GM12878 (cell line): Measurements from ENCODE around the gene GALP. TPM values are rescaled to one million over a fixed set of nuclear protein-coding genes. Genes with fewer than 3 reads are reported as not detected.

Experiments used
- polyA plus RNA-seq, 11 experiments: library from polyadenylated mRNA; depleted of rRNA in 4 of 11; unstranded in 6 of 11; stranded (reverse) in 5 of 11; fragments of >200 nt; fragmentation: Nextera tagmentation in 4 of 11; fragmentation: Illumina TruSeq in 1 of 11; extraction: Ambion mirVana in 4 of 11; extraction: Trizol in 1 of 11; gene quantifications; 1 replicate in 1 of 11; 2 replicates in 10 of 11; pipeline versions ENCODE4 v1.2.1 to v1.2.3, GENCODE V29; 2011 to 2016; ENCODE audit warnings: inconsistent platforms in 2 of 11, missing spikeins in 2 of 11, low read depth in 1 of 11
- small RNA-seq: library from RNA; depleted of rRNA; stranded (forward); fragments of <200 nt; gene quantifications from one replicate; pipeline ENCODE3, GENCODE V24; 2014
- total RNA-seq, 4 experiments: library from RNA; depleted of rRNA in 3 of 4; stranded (reverse); fragments of >200 nt in 3 of 4; fragmentation: Illumina TruSeq in 1 of 4; extraction: Trizol in 1 of 4; gene quantifications; 2 replicates each; pipeline versions ENCODE4 v1.2.1 to v1.2.3, GENCODE V29; 2013 to 2021

Gene GALP
- total and polyA plus RNA-seq, 10 of the 15 experiments (the other 5 are each of a cell fraction or from before 2014, with no cell fraction given), result not detected

Small RNA genes within 50 kb of the gene (small RNA-seq; reads per million reads assigned to genes)
- gene AC024580.2, result not detected

Other genes with a start within 250 kb of the GALP start
Only the 7 nearest of the 11 such genes appear.
- gene NLRP5, start 189.2 kb upstream of the GALP start, total RNA-seq (2014; rRNA removed), result not detected in 2 replicates
- gene NLRP5, start 189.2 kb upstream of the GALP start, total RNA-seq (2014; rRNA removed; fragmentation: Illumina TruSeq; extraction: Trizol), result not detected in 2 replicates
- gene NLRP5, start 189.2 kb upstream of the GALP start, total RNA-seq (2021), result not detected in 2 replicates
- gene NLRP5, start 189.2 kb upstream of the GALP start, polyA plus RNA-seq (2011; rRNA removed), result 0.01 TPM in 1 of 2 replicates, not detected in the other
- gene NLRP5, start 189.2 kb upstream of the GALP start, polyA plus RNA-seq (2014; fragmentation: Illumina TruSeq; extraction: Trizol), result not detected in 2 replicates
- gene NLRP5, start 189.2 kb upstream of the GALP start, polyA plus RNA-seq (2014; fragmentation: Nextera tagmentation; extraction: Ambion mirVana), result not detected
- not detected in 2 replicates for gene NLRP5, start 189.2 kb upstream of the GALP start, polyA plus RNA-seq (2014; rRNA removed)
- not detected for gene NLRP5, start 189.2 kb upstream of the GALP start, polyA plus RNA-seq (2016; fragmentation: Nextera tagmentation; extraction: Ambion mirVana)
- 20.3 and 25.6 TPM in 2 replicates for gene ZNF787, start 54.7 kb upstream of the GALP start, total RNA-seq (2014; rRNA removed)
- 6.2 and 7.8 TPM in 2 replicates for gene ZNF787, start 54.7 kb upstream of the GALP start, total RNA-seq (2014; rRNA removed; fragmentation: Illumina TruSeq; extraction: Trizol)
- 36.7 and 39.9 TPM in 2 replicates for gene ZNF787, start 54.7 kb upstream of the GALP start, total RNA-seq (2021)
- 2.4 and 5.4 TPM in 2 replicates for gene ZNF787, start 54.7 kb upstream of the GALP start, polyA plus RNA-seq (2011; rRNA removed)
- 0.59 and 2.9 TPM in 2 replicates for gene ZNF787, start 54.7 kb upstream of the GALP start, polyA plus RNA-seq (2014; fragmentation: Illumina TruSeq; extraction: Trizol)
- gene ZNF787, start 54.7 kb upstream of the GALP start, polyA plus RNA-seq (2014; fragmentation: Nextera tagmentation; extraction: Ambion mirVana), result under 1 TPM; 0.23 to 0.42 TPM
- gene ZNF787, start 54.7 kb upstream of the GALP start, polyA plus RNA-seq (2014; rRNA removed), result 27.0 and 36.3 TPM in 2 replicates
- 1 to 10 TPM; 2.1 to 2.4 TPM for gene ZNF787, start 54.7 kb upstream of the GALP start, polyA plus RNA-seq (2016; fragmentation: Nextera tagmentation; extraction: Ambion mirVana)
- gene ZNF444, start 34.7 kb upstream of the GALP start, total RNA-seq (2014; rRNA removed), result 15.0 and 17.5 TPM in 2 replicates
- 2.8 and 3.7 TPM in 2 replicates for gene ZNF444, start 34.7 kb upstream of the GALP start, total RNA-seq (2014; rRNA removed; fragmentation: Illumina TruSeq; extraction: Trizol)
- 28.2 and 29.1 TPM in 2 replicates for gene ZNF444, start 34.7 kb upstream of the GALP start, total RNA-seq (2021)
- gene ZNF444, start 34.7 kb upstream of the GALP start, polyA plus RNA-seq (2011; rRNA removed), result 5.3 and 10.8 TPM in 2 replicates
- gene ZNF444, start 34.7 kb upstream of the GALP start, polyA plus RNA-seq (2014; fragmentation: Illumina TruSeq; extraction: Trizol), result 4.6 and 6.1 TPM in 2 replicates
- gene ZNF444, start 34.7 kb upstream of the GALP start, polyA plus RNA-seq (2014; fragmentation: Nextera tagmentation; extraction: Ambion mirVana), result under 1 TPM; 0.45 to 0.99 TPM
- 19.3 and 24.4 TPM in 2 replicates for gene ZNF444, start 34.7 kb upstream of the GALP start, polyA plus RNA-seq (2014; rRNA removed)
- 10 to 100 TPM; 12.5 to 14.5 TPM for gene ZNF444, start 34.7 kb upstream of the GALP start, polyA plus RNA-seq (2016; fragmentation: Nextera tagmentation; extraction: Ambion mirVana)
- not detected in 2 replicates for gene ZSCAN5B, start 21.8 kb downstream of the GALP start, total RNA-seq (2014; rRNA removed)
- not detected in 2 replicates for gene ZSCAN5B, start 21.8 kb downstream of the GALP start, total RNA-seq (2014; rRNA removed; fragmentation: Illumina TruSeq; extraction: Trizol)
- gene ZSCAN5B, start 21.8 kb downstream of the GALP start, total RNA-seq (2021), result not detected in 2 replicates
- 0.07 TPM in 1 of 2 replicates, not detected in the other for gene ZSCAN5B, start 21.8 kb downstream of the GALP start, polyA plus RNA-seq (2011; rRNA removed)
- gene ZSCAN5B, start 21.8 kb downstream of the GALP start, polyA plus RNA-seq (2014; fragmentation: Illumina TruSeq; extraction: Trizol), result not detected in 2 replicates
- gene ZSCAN5B, start 21.8 kb downstream of the GALP start, polyA plus RNA-seq (2014; fragmentation: Nextera tagmentation; extraction: Ambion mirVana), result under 1 TPM in 1 of 2 experiments, not detected in 1; 0.04 TPM
- gene ZSCAN5B, start 21.8 kb downstream of the GALP start, polyA plus RNA-seq (2014; rRNA removed), result not detected in 2 replicates
- not detected for gene ZSCAN5B, start 21.8 kb downstream of the GALP start, polyA plus RNA-seq (2016; fragmentation: Nextera tagmentation; extraction: Ambion mirVana)
- not detected in 2 replicates for gene ZSCAN5C, start 26.3 kb downstream of the GALP start, total RNA-seq (2014; rRNA removed)
- gene ZSCAN5C, start 26.3 kb downstream of the GALP start, total RNA-seq (2014; rRNA removed; fragmentation: Illumina TruSeq; extraction: Trizol), result not detected in 2 replicates
- not detected in 2 replicates for gene ZSCAN5C, start 26.3 kb downstream of the GALP start, total RNA-seq (2021)
- not detected in 2 replicates for gene ZSCAN5C, start 26.3 kb downstream of the GALP start, polyA plus RNA-seq (2011; rRNA removed)
- not detected in 2 replicates for gene ZSCAN5C, start 26.3 kb downstream of the GALP start, polyA plus RNA-seq (2014; fragmentation: Illumina TruSeq; extraction: Trizol)
- gene ZSCAN5C, start 26.3 kb downstream of the GALP start, polyA plus RNA-seq (2014; fragmentation: Nextera tagmentation; extraction: Ambion mirVana), result not detected
- not detected in 2 replicates for gene ZSCAN5C, start 26.3 kb downstream of the GALP start, polyA plus RNA-seq (2014; rRNA removed)
- gene ZSCAN5C, start 26.3 kb downstream of the GALP start, polyA plus RNA-seq (2016; fragmentation: Nextera tagmentation; extraction: Ambion mirVana), result not detected
- gene EDDM13, start 96.7 kb downstream of the GALP start, total RNA-seq (2014; rRNA removed), result not detected in 2 replicates
- gene EDDM13, start 96.7 kb downstream of the GALP start, total RNA-seq (2014; rRNA removed; fragmentation: Illumina TruSeq; extraction: Trizol), result not detected in 2 replicates
- gene EDDM13, start 96.7 kb downstream of the GALP start, total RNA-seq (2021), result not detected in 2 replicates
- 0.15 TPM in 1 of 2 replicates, not detected in the other for gene EDDM13, start 96.7 kb downstream of the GALP start, polyA plus RNA-seq (2011; rRNA removed)
- gene EDDM13, start 96.7 kb downstream of the GALP start, polyA plus RNA-seq (2014; fragmentation: Illumina TruSeq; extraction: Trizol), result not detected in 2 replicates
- gene EDDM13, start 96.7 kb downstream of the GALP start, polyA plus RNA-seq (2014; fragmentation: Nextera tagmentation; extraction: Ambion mirVana), result under 1 TPM in 1 of 2 experiments, not detected in 1; 0.37 TPM
- gene EDDM13, start 96.7 kb downstream of the GALP start, polyA plus RNA-seq (2014; rRNA removed), result not detected in 2 replicates
- not detected for gene EDDM13, start 96.7 kb downstream of the GALP start, polyA plus RNA-seq (2016; fragmentation: Nextera tagmentation; extraction: Ambion mirVana)
- 7.1 and 7.3 TPM in 2 replicates for gene ZSCAN5A, start 138.8 kb downstream of the GALP start, total RNA-seq (2014; rRNA removed)
- 6.1 and 8.7 TPM in 2 replicates for gene ZSCAN5A, start 138.8 kb downstream of the GALP start, total RNA-seq (2014; rRNA removed; fragmentation: Illumina TruSeq; extraction: Trizol)
- gene ZSCAN5A, start 138.8 kb downstream of the GALP start, total RNA-seq (2021), result 7.9 and 10.7 TPM in 2 replicates
- gene ZSCAN5A, start 138.8 kb downstream of the GALP start, polyA plus RNA-seq (2011; rRNA removed), result 9.0 and 12.0 TPM in 2 replicates
- gene ZSCAN5A, start 138.8 kb downstream of the GALP start, polyA plus RNA-seq (2014; fragmentation: Illumina TruSeq; extraction: Trizol), result 4.8 and 11.8 TPM in 2 replicates
- gene ZSCAN5A, start 138.8 kb downstream of the GALP start, polyA plus RNA-seq (2014; fragmentation: Nextera tagmentation; extraction: Ambion mirVana), result 1 to 10 TPM; 5.5 to 6.6 TPM
- gene ZSCAN5A, start 138.8 kb downstream of the GALP start, polyA plus RNA-seq (2014; rRNA removed), result 7.9 and 8.8 TPM in 2 replicates
- 10 to 100 TPM in 1 of 2 experiments, 1 to 10 TPM in 1; 9.5 to 11.8 TPM for gene ZSCAN5A, start 138.8 kb downstream of the GALP start, polyA plus RNA-seq (2016; fragmentation: Nextera tagmentation; extraction: Ambion mirVana)